ENCODE measurements around the gene PAX8.
"Not testable (repeated sequence)": the region's sequence is repeated elsewhere in the genome, so short reads cannot be mapped to it uniquely, and the experiment has no call there.

The PAX8 gene

GRCh38 chr2:113288117-113288673, 9.5 kb upstream of the PAX8 start:
- DNase-seq, result not testable (repeated sequence)

DNA sequence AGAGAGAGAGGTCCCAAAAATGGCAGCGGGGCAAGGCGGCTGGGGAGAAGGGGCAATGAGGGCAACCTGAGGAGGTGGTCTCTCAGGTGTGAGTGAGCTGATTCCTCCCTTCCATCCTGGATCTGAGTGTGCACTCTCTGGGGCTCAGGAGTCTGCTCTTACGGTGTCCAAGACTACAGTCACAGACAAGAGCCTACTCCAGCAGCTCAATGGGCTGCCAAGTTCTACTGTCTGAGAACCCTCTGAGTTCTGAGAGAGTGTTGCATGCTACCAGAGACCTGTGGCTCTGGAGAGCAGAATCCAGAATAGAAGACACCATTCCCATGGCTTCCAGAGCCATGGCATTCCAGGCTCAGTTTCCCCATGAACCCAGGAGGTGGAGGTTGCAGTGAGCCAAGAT, 7.1 kb upstream of the PAX8 start:
- DNase-seq, result no peak

GRCh38 chr2:113284999-113285398, 6.3 kb upstream of the PAX8 start:
- DNase-seq, result not testable (repeated sequence)

DNA sequence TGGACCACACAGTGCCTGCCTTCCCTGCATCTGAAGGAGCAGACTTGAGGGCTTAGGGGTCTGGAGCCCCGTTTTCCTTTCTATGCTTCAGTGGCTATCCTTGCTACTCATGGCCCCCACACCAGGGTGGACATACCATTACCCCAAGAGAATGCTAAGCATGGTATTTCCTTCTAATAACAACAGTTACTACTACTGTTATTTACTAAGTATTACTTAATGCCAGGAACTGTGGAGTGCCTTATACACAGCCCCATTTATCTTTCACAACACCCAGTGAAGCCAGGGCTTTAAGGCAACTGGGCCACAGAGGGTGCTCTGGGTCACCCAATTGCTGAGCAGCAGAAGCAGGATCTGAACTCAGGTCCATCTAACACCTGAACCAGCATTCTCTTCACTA, 5.8 kb upstream of the PAX8 start:
- no peak for DNase-seq

GRCh38 chr2:113283704-113284284, 5.1 kb upstream of the PAX8 start:
- peak; percentile 79 for DNase-seq

DNA sequence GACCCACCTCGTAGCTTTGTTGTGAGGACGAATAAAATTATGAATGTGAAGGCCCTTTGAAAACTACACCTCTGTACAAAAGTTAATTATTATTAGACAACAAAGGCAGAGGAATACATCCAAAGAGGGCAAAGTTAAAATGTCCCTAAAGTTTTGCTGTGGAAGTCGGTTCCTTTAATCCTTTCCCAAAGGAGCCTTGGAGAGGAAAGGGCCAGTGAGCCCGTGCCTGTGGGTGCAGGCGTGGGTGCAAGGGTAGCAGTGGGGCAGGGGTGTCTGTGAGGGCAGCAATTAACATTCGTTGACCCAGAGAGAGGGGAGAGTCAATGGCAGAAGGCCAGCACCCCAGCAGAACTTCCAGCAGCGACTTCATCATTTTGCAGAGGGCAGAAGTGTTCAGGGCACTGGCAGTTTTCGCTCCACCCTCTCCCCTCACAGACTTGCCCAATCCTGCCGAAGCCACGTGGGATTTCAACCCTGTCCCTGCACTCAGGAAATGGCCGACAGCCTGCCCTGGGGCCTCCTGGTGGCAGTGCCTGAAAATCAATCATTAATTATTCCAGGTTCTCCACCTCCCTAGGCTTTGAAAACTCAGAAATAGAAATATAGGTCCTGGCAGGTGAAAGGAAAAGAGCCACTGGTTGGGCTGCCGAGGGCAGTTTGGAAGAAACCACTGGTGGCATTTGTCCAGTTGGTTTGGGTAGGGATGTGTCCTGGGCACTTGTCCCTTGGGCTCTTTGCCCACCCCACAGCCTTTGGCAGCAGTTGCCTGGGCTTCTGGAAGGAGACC, 4.2 kb upstream of the PAX8 start:
- DNase-seq, result no peak

GRCh38 chr2:113281910-113282746, 3.4 kb upstream of the PAX8 start:
- DNase-seq, result no peak

- no peak for DNase-seq
These were observed 514 bp downstream of the PAX8 start for GRCh38 chr2:113278073-113278741.

DNA sequence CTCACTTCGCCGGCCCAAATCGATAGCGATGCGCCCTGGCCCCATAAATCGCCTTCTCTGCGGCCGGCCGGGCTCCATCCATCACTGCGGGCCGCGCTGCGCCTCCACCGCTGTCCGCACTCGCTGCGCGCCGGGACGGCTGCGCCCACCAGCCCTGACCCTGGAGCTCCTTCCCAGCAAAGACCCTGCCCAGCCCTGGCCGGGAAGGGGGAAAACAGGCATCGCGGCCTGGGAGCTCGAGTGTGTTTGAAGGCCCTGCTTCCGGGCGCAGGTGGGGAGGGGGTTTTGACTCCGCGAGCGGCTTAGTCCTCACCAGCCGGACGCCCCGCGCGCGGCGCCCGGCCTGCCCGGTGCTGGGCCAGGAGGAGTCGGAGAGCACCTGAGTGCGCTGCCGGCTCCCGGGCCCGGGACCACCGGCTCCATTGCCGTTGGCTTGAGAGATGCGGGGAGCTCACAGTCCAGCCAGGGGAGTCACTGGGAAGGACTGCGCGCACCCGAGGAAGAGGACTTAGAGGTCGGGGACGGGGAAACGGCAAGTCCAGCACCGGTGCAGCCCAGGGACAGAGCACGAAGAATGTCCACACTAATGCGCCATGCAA, 1.1 kb downstream of the PAX8 start:
- DNase-seq, result no peak

DNA sequence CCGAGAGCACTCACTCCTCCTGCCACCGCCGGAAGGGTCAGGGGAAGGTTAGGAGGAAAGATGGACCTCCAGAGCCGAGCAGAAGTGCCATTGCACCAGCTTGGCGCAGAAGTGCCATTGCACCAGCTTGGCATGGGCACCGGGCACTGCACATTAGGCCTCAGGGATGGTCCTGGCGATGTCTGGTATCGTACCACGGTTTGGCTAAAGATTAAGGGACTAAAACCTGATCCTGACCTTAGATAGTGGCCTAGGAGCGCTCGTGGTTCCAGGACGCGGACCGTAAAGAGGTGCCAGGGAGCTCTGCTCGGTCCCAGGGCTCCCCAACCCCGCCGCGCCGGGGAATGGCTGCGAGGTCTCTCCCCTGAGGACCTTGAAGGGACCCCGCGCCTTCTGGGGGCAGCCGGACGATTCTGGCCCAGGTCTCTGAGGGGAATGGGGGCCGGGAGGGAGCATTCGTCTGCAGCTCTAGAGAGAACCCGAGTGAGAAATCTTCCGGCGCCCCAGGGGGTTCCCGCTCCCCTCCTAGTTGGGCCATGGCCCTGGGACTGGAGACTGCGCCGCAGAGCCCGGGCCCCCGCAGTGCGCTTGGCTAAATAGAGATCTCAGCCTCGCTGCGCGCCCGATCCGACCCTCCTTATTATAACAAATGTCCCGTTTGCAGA, 1.8 kb downstream of the PAX8 start:
- DNase-seq, result no peak

DNA sequence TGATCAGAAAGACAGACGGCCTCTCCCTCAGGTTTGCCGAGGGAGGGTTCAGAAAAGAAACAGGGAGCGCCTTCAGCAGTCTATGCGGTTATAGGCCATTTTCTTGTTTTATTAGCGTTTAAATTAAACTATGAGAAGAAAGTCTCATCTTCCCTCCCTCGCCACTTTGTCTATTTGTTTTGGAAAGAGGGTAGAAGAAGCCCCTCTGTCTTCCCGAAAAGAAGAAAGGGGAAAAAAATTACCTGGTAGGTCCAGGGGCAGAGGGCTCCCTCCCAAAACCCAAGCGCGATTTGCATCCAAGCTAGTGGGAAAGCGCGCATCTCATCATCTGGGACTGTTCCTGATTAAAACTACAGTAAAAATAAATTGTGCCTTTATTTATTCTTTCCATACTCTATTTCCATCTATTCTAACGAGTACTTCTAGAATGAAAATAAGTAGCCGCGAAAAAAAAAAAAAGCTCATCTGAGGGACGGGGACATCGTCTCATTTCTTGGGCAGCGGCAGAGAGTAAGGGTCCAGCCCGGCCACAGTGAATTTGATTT, 2.4 kb downstream of the PAX8 start:
- no peak for DNase-seq

- DNase-seq, result no peak
These were observed 3.0 kb downstream of the PAX8 start for GRCh38 chr2:113275556-113276215.

DNA sequence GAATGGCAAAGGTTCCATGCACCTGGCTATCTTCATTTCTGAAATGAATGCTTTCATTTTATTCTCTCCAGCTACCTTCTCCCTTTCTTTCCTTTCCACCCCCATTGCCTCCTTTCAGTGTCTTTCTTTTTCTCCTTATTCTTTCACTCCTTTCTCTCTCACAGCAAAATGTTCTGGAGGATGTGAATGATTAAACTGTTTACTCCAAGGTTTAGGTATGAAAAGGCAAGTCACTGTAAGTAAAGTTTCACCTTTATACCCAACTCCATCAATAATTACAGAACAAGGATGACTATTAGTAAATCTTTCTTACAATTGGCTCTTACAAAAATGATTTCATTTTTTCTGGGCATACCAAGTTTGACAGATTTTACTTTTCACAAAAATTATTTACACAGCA, 4.3 kb downstream of the PAX8 start:
- no peak for DNase-seq

DNA sequence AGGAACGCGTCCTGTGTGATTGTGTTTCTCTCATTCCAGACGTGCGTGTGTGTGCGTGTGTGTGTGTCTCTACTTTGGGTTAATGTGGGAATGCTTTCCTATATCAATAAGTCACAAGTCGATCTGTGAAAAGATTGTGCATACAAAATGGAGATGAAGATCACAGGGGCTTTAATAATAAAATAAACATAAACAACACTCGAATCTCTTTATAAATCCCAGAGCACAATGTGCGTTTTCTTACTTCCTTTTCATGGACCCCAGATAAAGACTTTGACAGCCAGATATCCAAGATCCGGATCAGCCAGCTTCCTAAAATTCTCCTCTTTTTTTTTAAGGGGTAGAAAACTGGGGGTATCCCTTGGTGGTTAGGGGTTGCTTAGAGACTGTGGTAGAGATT, 4.7 kb downstream of the PAX8 start:
- DNase-seq, result no peak

- DNase-seq, result no peak
These were observed 5.6 kb downstream of the PAX8 start for GRCh38 chr2:113273027-113273551.

- no peak for DNase-seq
These were observed 6.2 kb downstream of the PAX8 start for GRCh38 chr2:113272477-113272876.

DNA sequence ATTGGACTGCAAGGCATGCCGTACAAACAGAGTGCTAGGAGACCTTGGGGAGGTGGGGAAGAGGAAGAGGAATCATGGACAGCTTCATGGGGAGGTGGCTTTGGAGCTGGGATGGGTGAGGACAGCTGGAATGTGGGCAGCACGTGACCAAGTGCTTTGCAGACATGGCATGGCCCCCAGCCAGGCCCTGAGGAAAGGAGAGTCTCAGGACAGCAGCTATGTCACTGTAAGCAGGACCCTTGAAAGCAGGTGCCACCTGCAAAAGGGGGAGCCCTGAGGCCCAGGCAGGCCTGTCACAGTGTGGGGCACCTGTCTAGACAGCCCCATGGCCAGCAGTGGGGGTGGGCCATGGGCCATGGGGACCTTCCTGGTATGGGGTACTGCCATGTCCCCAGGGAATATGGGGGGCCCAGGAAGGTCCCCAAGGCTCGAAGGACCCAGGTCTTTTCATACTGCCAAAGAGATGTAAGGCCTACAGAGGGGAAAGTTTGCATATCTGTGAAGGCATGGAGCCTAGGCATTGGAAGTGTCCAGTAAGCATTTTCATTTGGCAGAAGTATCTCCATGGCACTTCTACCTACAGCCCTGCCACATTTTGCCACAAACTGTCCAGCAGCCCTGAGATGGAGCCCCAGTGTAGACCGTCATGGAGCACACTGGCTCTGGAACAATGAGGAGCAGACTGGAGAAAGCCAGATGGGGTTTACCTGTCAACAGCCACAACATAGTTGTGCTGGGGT, 9.9 kb downstream of the PAX8 start:
- no peak for DNase-seq

DNA sequence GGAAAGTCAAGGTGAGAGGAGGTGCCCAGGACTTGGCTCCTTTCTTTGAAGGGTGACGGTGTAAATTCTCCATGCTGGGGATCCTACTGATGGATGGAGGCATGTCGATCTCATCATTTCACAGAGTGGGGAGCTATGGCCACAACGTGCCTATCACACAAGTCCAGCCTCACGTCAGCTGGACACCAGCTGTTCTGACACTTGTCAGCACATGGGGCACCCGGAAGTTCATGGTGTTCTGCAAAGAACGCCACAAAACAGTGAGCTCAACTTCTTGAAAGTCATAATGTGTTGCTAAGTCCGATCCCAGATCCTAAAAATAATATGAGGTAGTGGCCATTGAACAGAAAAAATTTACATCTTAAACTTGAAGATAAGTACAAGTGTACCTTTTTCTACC, 12.3 kb downstream of the PAX8 start:
- no peak for DNase-seq

DNA sequence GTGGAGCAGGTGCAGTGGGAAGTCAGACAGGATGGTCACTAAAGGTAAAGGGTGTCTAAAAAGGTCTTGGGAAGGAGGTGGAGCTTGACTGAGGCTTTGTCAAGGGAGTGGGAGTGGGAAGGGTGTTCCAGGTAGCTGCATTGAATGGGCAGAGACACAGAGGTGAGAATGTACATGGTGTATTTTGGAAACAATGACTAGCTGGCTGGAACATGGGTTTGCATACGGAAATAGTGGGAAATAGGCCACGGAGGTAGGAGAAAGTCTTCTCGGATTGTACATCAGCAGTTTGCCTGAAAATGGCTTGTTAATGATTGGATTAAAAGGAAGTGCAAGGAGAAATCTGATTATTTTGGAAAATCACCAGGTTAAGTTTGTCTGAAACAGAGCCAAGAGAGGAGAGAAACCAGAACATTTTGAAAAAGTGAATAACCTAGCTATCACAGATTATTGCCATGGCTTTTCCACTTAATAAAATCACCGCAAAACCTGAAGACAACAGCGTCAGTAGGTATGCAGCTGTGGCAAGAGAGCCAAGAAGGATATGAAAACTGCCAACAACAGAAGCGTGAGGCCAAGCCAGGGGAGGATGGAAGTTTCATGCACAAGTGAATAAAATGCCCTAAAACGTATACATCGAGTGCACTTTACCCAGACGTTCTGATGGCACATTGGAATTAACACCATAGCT, 13.9 kb downstream of the PAX8 start:
- no peak for DNase-seq
